AG04450 (cell line): Measurements from ENCODE around the gene IGFLR1. TPM values are rescaled to one million over a fixed set of nuclear protein-coding genes. Genes with fewer than 3 reads are reported as not detected.
"Not testable (repeated sequence)": the region's sequence is repeated elsewhere in the genome, so short reads cannot be mapped to it uniquely, and the experiment has no call there.

Experiments used
- CTCF ChIA-PET: fragments of 300-600, 350-600 bp; formaldehyde crosslinking; extraction: SDS; loops from one replicate; lab custom pipeline; 2022; ENCODE audit warnings: antibody characterized with exemption, inconsistent platforms; lab: Charles Lee
- POLR2A ChIA-PET: fragments of 350-600 bp; formaldehyde crosslinking; extraction: SDS; loops from one replicate; lab custom pipeline; 2021; ENCODE audit warnings: antibody characterized with exemption, inconsistent platforms; lab: Yijun Ruan, JAX
- DNase-seq: peaks from one replicate; pipeline ENCODE4 v3.0.0-alpha.2; 2011; ENCODE audit warnings: low read depth, low spot score
- H3K27ac ChIP-seq: one replicate; pipeline ENCODE4 v1.5.1; 2012; ENCODE audit warnings: low read depth, low read length, control low read depth
- H3K27me3 ChIP-seq: one replicate; pipeline ENCODE4 v1.6.0; 2012; ENCODE audit warnings: low read length; ENCODE audit not compliant: control insufficient read depth, insufficient read depth
- H3K4me3 ChIP-seq: 2 replicates; pipeline ENCODE4 v1.5.1; 2011; ENCODE audit warnings: mild to moderate bottlenecking, low read depth, low read length, control low read depth
- H3K9me3 ChIP-seq: 2 replicates; pipeline ENCODE4 v1.5.1; 2012; ENCODE audit warnings: low read length; ENCODE audit not compliant: control insufficient read depth, insufficient read depth
- polyA plus RNA-seq: library from polyadenylated mRNA; depleted of rRNA; stranded (reverse); fragments of >200 nt; gene quantifications from 2 replicates; pipeline ENCODE4 v1.2.3, GENCODE V29; 2011
- TF ChIP-seq, protein P1 (sequence below): IDR thresholded peaks from 2 replicates; pipeline ENCODE4 v1.5.1; 2011; ENCODE audit warnings: low read depth, low read length, control low read depth, inconsistent platforms

IGFLR1 gene
- polyA plus RNA-seq, 1 experiment = 1.3 TPM

DNA sequence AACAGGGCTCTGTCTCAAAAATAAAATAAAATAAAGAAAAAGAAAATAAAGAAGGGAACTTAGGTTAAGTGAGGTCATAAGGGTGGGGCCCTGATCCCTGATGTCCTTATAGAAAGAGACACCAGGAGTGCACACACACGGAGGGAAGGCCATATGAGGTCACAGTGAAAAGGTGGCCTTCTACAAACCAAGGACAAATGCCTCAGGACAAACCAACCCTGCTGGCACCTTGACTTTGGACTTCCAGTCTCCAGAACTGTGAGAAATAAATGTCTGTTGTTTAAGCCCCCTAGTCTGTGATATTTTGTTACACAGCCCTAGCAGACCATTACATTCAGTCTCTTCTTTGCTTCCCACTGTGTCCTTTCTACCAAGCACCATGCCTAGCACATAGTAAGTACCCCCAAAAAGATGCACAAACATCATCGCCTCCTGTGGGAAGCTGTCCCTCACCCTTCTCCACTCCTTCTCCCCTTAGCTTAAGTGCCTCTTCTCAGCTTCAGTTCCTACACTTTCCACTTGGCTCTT lies 46.3 kb downstream of the IGFLR1 start:
- Histone ChIP-seq H3K4me3 (no peak overlapping the region), H3K27me3 (peaks cover 4% of the 10 kb centered on the region), H3K9me3 (no peaks in the 10 kb centered on the region), H3K27ac (no peak overlapping the region)
- POLR2A ChIA-PET = no interaction called here
- CTCF ChIA-PET = interaction anchor here (0.8 to 1.5 kb wide), 2 partner anchors 12 to 123 kb away, joined by 4 to 5 read pairs; no protein-coding TSS in a partner anchor
- TF ChIP-seq, protein P1, sequence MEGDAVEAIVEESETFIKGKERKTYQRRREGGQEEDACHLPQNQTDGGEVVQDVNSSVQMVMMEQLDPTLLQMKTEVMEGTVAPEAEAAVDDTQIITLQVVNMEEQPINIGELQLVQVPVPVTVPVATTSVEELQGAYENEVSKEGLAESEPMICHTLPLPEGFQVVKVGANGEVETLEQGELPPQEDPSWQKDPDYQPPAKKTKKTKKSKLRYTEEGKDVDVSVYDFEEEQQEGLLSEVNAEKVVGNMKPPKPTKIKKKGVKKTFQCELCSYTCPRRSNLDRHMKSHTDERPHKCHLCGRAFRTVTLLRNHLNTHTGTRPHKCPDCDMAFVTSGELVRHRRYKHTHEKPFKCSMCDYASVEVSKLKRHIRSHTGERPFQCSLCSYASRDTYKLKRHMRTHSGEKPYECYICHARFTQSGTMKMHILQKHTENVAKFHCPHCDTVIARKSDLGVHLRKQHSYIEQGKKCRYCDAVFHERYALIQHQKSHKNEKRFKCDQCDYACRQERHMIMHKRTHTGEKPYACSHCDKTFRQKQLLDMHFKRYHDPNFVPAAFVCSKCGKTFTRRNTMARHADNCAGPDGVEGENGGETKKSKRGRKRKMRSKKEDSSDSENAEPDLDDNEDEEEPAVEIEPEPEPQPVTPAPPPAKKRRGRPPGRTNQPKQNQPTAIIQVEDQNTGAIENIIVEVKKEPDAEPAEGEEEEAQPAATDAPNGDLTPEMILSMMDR = no peak
- no peak for DNase-seq

GRCh38 chr19:35693835-35694599 lies 48.2 kb downstream of the IGFLR1 start:
- H3K27me3 ChIP-seq = peaks cover 4% of the 10 kb centered on the region
- H3K9me3 ChIP-seq = no peaks in the 10 kb centered on the region
- DNase-seq = peak; percentile 54
- POLR2A ChIA-PET = no interaction called here
- CTCF ChIA-PET = interaction anchor here (0.8 to 3.2 kb wide), 14 partner anchors 9 to 126 kb away, joined by 3 to 22 read pairs (median 4); partner anchors contain the start of genes LIN37, PSENEN and U2AF1L4
- no peak overlapping the region for H3K4me3 ChIP-seq
- no peak overlapping the region for H3K27ac ChIP-seq
- TF ChIP-seq, protein P1 = peak; percentile 99

DNA sequence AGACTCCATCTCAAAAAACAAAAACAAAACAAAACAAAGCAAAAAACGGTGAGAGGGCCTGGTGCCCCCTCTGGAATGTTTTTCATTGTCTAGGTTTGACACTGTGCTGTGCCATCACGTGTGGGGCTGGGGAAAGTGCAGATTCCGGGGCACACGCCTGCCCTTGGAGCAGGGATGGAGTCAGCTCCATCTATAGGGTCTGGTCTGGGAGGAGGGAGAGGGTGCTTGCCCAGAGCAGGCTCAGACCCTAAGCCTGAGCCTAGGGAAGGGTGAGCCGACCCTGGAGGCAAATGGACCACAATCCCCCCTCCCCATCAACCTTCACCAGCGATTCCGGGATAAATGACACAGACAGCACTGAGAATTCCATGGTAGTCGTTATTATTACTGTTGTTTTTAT lies 48.8 kb downstream of the IGFLR1 start:
- Histone ChIP-seq H3K27me3 (peaks cover 4% of the 10 kb centered on the region), H3K4me3 (no peak overlapping the region), H3K27ac (no peak overlapping the region), H3K9me3 (no peaks in the 10 kb centered on the region)
- ChIA-PET POLR2A (no interaction called here), CTCF (interaction anchor here (0.9 to 3.2 kb wide), 12 partner anchors 9 to 203 kb away, joined by 3 to 23 read pairs (median 4); partner anchors contain the start of gene LIN37)
- TF ChIP-seq, protein P1 = no peak
- DNase-seq = no peak

DNA sequence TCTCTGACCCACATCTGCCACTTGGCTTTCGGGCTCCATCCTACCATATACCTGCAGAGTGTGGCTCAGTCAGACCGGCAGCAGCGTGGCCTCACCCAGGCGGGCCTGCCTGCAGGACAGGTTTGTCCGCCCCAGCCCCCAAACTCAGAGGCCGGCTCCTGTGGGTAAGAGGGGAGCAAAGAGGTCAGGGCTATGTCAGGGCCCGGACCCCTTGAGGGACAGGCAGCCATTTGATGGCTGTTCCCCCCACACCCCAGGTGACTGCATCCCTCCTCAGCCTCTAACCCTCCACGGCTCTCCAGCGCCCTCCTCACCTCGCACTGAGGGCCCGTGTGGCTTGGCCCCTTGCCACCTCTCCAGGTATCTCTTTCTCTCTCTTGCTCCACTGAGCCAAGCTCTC lies 50.2 kb downstream of the IGFLR1 start:
- CTCF ChIA-PET = interaction anchor here (0.6 to 3.2 kb wide), 9 partner anchors 8 to 551 kb away, joined by 3 to 23 read pairs (median 6); partner anchors contain the start of gene LIN37
- H3K27me3 ChIP-seq = peaks cover 4% of the 10 kb centered on the region
- TF ChIP-seq, protein P1 = no peak
- no peak overlapping the region for H3K27ac ChIP-seq
- DNase-seq = no peak
- H3K4me3 ChIP-seq = no peak overlapping the region
- no peaks in the 10 kb centered on the region for H3K9me3 ChIP-seq
- POLR2A ChIA-PET = no interaction called here

DNA sequence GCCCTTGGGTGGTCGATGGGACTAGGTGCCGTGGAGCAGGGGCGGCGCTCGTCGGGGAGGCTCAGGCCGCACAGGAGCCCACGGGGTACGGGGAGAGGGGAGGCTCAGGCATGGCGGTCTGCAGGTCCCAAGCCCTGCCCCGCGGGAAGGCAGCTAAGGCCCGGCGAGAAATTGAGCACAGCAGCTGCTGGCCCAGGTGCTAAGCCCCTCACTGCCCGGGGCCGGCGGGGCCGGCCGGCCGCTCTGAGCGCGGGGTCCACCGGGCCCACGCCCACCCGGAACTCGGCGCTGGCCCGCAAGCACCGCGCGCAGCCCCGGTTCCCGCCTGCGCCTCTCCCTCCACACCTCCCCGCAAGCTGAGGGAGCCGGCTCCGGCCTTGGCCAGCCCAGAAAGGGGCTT lies 51.1 kb downstream of the IGFLR1 start:
- H3K27me3 ChIP-seq, H3K4me3 ChIP-seq, POLR2A ChIA-PET, H3K27ac ChIP-seq, DNase-seq, CTCF ChIA-PET, H3K9me3 ChIP-seq: not testable (repeated sequence)
